HG03139 (cell line): ENCODE data around the gene TMPRSS13.

Experiments used
- ATAC-seq: cut with Tn5 transposase; IDR thresholded peaks from one replicate; pipeline ENCODE4 v1.9.1; 2021; ENCODE audit not compliant: unreplicated experiment

TMPRSS13 gene

DNA sequence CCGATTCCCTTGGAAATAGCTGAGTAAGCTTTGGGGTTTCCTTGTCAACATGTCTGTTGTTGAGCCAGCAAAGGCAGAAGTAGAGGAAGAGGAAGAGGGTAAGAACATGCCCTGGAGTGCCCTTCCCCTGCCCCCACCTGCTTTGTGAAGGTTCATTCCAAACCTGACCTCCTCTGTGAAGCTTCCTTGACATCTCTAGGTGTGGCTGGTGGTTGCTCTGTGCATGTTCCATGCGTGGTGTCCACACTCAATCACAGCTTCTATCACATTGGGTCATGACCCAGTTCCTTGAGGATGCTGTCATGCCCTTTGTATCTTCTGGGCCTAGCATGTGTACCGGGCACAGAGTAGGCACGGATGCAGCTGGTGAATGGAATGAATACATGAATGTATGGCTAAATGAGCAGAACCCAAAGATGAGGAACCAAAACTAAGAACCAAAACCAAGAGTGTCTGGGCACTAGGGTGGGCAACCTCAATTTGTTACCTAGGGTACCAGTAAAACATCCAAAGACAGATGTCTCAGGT, 29.0 kb downstream of the TMPRSS13 start:
- no peak for ATAC-seq

DNA sequence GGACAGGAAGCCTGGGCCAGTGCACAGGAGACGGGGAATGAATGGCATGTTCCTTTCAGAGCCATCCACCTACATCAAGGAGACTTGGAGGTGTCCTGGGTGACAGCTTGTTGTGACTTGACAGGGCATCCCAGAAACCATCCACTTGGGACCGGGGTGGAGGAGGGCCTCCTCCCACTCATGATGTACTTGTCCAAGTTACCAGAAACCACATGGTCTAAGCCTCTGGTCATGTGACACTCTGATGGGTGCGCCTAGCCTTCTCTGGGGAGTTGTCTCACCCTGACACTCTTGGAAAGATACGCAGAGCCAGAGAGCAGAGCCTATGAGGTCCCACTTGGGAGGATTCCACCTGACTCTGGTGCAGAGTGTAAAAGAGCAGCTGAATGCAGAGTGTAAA, 31.1 kb downstream of the TMPRSS13 start:
- no peak for ATAC-seq

DNA sequence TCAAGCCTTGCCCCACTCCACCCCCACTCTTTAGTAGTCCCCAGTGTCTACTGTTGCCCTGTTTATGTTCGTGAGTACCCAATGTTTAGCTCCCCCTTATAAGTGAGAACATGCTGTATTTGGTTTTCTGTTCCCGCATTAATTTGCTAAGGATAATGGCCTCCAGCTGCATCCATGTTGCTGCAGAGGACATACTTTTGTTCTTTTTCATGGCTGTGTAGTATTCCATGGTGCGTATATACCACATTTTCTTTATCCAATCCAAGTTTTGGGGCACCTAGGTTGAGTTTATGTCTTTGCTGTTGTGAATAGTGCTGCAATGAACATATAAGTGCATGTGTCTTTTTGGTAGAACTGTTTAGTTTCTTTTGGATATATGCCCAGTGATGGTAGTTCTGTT, 36.6 kb downstream of the TMPRSS13 start:
- ATAC-seq: no peak

DNA sequence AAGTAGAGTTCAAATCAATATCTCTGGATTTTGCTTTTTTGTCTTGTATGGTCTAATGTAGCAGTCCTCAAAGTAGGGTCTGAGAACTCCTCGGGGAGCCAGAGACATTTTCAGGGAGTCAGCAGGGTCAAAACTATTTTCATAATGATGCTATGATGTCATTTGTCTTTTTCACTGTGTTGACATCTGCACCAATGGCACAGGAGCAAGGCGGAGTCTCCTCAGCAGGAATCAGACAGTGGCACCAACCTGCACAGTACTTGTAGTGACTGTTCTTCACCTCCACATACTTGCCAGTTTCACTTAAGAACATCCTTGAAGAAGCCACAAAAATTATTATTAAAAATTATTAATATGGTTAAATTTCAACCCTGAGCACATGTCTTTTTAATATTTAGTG, 37.8 kb downstream of the TMPRSS13 start:
- ATAC-seq: no peak

GRCh38 chr11:117888139-117888566, 41.0 kb downstream of the TMPRSS13 start:
- ATAC-seq: no peak

DNA sequence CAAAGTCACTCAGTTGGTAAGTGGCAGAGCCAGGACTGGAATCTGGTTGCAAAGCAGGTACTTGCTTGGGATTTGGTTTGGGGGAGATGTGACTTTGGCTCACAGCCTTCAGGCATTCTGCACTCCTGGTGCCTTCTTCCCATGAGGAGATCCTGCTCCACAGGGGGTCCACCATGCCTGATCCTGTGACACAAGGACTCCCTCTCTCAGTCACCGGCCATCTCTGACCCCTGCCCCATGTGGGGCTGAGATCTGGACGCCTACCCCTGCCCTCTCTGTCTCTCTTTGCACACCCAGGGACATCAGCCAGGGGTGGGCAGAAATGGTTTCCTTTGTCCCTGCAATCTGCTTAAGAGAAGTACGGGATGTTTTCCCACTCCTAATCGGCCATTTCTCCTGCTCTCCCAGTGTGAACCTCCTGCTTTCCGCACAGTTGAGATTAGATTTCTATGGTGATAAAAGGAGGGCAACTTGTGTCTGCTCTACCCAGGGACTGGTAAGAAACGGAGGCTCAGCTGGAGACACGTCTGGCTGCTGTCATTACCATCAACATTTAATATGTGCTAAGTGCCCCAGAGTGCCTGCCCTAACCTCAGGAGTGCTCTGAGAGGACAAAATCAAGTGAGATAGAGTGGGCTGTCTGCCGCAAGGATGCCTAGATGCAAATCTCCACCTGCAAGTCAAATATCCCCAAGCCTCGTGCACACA, 41.6 kb downstream of the TMPRSS13 start:
- ATAC-seq: no peak

DNA sequence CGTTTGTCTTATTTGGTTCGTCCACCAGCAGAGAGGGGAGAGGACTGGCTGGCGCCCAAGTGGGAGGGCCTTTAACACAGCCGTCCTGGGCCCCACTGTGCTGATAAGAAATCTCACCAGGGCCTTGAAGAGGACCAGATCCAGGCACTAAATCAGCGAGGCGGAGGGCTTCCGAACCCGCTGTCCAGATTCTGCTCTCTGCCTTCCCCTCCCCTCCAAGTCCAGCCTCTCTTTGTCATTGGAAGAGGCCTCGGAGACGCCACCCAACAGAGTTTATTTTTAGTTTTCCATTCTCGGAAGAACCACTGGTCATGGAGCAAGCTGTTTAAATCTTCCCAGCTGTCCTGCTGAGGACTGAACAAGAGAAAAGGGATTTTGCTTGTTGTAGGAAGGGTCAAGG, 43.4 kb downstream of the TMPRSS13 start:
- ATAC-seq: no peak

- no peak for ATAC-seq
These were observed 44.2 kb downstream of the TMPRSS13 start for GRCh38 chr11:117884994-117885393.

DNA sequence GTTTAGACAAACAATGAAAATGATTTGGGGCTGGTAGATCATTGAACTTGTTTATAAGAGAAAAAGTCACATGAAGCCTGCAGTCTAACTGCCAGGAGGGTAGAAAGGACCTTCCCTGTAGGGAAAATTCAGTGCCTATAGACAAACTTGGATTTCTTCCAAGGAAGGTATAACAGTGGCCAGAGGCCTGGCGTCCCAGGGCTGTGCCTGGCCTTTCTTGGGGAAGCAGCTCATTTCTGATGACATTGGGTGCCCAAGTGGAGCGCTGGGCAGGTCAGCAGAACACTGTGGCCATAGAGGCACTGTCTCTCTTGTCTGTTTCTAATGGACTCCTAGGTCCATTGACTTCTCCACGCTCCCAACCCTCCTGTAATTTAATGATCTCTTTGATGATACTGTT, 46.1 kb downstream of the TMPRSS13 start:
- ATAC-seq: no peak

DNA sequence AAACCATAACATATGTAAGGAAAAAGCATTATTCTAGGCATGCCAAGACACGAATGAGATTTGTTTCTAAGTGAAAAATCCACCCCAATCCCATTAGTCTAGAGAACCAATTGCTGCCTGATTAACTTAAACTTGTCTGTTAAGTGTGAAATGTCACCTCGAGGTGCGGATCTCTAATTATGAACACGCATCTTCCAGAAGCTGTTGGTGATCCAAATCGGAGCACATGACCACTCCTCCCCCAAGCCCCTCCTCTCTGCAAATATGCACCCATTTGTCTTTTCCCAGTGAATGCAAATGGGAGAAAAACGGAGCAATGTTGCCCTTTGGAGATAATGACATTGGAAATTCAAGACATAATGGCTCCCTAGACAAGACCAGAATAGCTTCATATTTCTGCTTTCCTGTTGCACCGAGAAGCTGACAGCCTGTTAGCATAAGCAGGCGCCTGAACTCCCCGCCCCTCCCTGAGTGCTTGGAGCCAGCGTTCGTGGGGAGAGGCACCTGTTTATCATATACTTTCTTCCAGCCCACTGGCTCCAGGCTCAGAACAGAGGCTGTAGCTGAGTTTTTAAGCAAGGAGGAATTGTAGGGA, 46.8 kb downstream of the TMPRSS13 start:
- ATAC-seq: no peak

DNA sequence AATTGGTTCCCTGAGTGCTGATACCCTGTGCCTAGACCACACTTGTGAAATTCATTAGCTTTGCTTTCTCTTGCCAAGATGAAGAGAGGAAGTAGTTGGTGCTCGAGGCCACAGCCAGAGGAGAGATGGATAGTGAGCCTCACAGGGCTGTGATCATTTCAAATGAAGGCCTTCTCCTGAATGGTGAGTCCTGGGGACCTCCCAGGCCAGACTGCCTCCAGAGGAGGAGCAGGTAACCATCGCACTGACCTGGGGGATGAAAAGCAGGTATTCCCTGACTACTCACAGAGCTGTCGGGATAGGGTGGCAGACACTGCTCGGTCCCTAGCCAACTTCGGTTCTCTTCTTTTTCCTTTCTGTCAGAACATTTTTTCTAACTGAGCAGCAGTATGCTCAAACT, 48.0 kb downstream of the TMPRSS13 start:
- ATAC-seq: no peak

DNA sequence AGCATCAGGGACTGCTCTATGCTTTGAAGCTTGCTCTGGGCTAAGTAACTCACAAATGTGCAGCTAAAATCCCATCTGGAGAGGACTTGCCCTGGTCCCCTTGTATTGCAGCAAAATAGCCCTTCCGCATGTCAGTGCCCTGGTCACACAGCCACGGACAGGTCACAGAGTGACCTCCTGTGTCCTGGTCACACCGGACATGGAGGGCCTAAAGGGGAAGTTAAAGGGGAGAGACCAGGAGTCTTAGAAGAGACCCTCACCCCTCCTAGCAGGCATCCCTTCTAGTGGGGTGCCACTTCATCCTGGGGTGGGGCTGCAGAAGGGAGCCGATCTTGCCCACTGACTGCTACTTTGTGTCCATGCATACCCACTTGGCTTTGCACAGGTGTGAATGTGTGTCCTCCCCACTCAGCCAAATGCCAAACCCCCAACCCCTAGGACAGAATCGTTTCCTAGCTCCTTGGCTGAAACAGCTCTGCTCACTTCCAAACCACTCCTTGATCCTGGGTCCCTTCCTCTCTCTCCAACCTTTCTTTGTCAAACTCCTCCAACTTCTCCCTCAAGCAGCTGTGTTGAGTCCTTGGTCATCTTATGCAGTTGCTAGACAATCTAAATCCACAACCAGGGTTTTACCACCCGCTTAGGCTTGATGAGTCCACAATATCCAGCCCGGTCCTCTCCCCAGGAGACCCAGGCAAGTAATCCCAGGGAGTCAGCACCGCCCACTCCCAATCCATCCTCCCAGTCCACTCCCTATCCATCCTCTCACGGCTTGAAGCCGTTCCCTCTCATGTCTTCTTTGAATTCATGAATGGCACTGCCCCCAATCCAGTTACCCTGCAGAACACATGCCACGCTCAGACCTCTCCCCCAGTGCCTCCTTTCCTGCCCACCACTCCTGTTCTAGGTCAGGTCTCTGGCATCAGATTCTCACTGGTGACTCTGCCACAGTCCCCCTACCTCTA, 49.4 kb downstream of the TMPRSS13 start:
- no peak for ATAC-seq

DNA sequence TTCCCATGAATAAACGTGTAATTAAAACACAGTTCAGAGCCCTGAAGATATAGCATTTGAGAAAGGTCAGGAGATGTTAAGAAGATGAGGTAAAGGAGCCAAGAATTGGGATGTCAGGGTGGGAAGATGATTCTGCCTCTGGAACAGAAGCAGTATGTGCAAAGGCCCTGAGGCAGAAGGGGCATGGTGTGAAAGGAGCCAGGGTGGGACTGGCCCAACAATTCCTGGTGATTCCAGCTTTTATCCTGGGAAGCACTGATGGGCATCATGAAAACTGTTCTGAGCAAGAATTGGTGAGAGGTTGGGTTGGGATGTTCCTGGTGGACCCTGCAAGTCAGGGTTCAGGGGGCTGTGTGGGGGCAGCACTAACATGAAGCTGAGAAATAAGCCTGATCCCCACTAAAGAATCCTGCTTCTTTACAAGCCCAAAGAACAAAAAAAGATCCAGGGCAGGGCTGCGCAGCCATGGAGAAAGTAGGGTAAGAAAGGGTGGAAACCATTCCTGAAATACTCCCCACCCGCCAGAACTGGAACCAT, 50.2 kb downstream of the TMPRSS13 start:
- no peak for ATAC-seq

GRCh38 chr11:117878314-117878938, 50.8 kb downstream of the TMPRSS13 start:
- no peak for ATAC-seq

- no peak for ATAC-seq
These were observed 52.0 kb downstream of the TMPRSS13 start for GRCh38 chr11:117877120-117877784.

DNA sequence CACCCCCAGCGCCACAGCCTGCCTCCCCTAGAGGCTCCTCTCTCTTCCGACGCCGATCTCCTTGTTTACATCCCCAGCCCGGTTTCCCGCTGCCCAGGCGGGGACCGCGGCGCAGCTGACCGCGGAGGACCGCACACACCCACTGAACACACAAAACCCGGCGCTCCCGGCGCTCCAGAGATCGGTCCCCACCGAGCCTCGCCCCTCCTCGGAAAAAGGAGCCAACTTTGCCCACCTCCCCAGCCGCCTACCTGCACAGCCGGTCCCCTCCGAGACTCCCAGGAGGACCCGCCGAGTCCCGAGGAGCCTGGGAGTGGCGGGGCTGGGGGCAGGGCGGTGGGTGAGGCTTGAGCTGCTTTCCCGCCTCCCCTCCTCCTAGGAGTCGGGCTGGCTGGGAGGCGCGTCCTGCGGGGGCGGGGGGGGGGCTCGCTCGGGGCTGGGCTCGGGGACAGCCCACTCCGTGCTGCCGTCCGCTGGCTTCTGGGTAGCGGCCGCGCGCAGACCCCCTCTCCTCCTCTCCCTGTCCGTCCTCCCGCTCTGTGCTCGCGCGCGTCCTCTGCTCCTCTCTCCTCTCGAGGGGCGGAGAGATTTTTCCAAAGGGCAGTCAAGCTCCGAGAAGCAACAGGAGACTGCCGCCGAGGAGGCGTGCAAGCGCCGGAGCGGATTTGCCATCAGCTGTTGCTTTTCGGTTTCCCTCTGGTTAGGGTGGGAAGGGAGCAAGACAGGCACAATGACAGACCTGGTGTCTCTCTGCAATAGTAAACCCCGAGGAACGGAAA, 52.7 kb downstream of the TMPRSS13 start, which contains the start of gene FXYD6:
Gene FXYD6 (minus strand): TSS at position 318 of the 779 bp plus-strand sequence. CDS start 33,882 bp downstream, outside the sequence.
- ATAC-seq: no peak

DNA sequence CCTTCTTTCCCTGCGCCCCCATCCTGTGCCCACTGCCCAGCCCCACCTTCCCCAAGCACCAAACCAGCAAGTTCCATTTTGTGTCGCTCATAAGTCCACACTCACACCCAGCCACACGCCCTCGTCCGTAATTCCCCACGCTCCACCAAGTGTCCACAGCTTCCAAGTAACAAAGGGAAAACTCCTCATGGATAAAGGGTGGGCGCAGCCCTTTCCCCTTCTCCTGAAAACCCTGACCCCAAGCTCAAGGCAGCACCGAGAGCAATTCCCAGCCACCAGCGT, 53.2 kb downstream of the TMPRSS13 start:
- ATAC-seq: no peak

DNA sequence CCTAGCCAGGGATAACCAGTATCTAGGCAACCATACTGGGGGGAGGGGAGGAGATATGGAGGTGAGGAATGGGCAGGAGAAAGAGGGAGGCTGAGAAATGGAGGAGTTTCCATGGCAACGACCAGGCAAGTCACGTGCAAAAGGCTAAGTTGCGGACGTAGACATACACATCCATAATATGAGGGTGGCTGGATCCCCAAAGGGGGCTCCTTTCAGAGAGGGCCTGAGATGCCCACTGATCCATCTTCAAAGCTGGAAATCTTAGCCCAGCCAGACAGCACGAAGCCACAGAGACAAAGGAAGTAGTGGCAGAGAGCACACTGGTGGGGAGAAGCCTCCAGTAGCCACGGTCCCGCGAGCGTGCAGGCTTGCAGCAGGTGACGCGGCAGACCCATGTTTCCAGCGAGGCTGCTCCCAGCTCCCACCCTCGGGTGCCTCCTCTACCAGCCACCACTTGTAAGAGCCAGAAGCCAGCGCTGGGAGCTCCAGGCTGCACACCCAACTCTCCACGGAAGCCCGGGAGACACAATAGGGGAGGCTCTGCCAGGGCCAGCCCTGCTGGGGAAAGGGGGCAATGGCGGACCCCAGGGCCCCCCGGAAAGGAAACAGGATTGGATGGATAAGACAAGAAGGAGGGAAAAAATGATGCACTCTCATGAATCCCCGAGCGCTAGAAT, 53.7 kb downstream of the TMPRSS13 start:
- ATAC-seq: no peak

DNA sequence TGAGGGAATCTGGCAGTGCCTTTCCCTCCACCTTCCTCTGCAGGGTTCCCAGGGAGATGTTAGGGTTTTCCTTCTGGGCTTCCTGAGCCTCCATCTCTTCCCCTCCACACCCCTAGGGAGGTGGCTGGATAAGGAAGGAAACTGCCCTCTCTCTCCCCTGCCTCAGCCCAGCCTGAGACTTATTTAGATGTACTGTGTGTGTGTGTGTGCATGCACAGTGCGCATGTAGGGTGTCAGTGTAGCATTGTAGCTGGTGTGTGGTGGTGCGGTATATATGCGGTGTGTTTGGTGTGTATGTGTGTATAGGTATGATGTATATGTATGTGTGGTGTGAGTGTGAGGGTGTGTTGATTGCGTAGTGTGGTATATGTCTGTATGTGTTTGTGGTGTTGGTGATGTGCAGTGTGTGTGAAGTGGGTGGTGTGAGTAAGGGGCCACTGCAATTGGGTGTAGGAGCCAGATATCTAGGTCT, 54.3 kb downstream of the TMPRSS13 start:
- ATAC-seq: no peak
